Fibroblast of mammary gland (primary cell): ENCODE results near the gene PI4KA.

ENCODE experiments used
- DNase-seq: peaks from one replicate; pipeline ENCODE4 v3.0.0-alpha.2; 2010; ENCODE audit warnings: low read depth
- H3K4me3 ChIP-seq: 2 replicates; pipeline ENCODE4 v1.5.1; 2011; ENCODE audit warnings: low read depth, mild to moderate bottlenecking, low read length, moderate library complexity; ENCODE audit not compliant: control insufficient read depth
- CTCF ChIP-seq: conservative IDR thresholded peaks from 2 replicates; pipeline ENCODE4 v1.5.1; 2011; ENCODE audit warnings: low read depth, low read length, inconsistent platforms; ENCODE audit not compliant: control insufficient read depth, insufficient read depth

PI4KA gene

DNA sequence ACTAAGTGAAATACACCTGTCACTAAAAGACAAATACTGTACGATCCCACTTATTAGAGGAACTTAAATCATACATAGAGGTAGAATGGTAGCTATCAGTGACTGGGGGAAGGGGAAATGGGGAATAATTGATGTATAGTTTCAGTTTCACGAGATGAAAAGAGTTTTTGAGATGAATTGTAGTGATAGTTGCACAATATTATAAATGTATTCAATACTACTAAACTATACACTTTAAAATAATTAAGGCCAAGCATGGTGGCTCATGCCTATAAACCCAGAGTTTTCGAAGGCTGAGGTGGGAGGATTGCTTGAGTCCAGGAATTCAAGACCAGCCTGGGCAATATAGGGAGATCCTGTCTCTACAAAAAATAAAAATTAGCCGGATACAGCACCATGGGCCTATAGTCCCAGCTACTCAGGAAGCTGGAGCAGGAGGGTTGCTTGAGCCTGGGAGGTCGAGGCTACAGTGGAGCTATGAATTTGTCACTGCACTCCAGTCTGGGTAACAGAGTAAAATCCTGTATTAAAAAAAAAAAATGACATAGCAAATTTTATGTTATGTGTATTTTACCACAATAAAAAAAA is 44.3 kb downstream of the PI4KA start:
- no peak for DNase-seq
- TF ChIP-seq CTCF, result no peak
- no peak overlapping the region for H3K4me3 ChIP-seq

DNA sequence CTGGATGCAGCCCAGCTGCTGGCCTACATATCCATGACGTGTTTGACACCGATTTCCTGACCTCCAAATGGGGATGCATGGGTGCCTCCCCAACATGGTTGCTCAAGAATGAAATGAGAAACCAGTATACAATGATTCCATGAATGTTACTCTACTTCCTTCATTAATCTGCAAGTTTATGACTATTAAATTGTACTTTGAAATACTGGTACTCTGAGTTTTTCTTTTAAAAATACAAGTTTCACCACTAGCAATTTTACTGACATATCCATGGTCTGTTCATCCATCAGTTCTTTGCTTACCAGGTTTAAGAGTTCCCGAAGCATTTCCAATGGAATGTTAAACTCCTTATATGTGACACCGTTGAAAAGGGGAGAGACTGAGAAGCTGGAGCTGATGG is 45.6 kb downstream of the PI4KA start:
- TF ChIP-seq CTCF, result no peak
- DNase-seq, result no peak

DNA sequence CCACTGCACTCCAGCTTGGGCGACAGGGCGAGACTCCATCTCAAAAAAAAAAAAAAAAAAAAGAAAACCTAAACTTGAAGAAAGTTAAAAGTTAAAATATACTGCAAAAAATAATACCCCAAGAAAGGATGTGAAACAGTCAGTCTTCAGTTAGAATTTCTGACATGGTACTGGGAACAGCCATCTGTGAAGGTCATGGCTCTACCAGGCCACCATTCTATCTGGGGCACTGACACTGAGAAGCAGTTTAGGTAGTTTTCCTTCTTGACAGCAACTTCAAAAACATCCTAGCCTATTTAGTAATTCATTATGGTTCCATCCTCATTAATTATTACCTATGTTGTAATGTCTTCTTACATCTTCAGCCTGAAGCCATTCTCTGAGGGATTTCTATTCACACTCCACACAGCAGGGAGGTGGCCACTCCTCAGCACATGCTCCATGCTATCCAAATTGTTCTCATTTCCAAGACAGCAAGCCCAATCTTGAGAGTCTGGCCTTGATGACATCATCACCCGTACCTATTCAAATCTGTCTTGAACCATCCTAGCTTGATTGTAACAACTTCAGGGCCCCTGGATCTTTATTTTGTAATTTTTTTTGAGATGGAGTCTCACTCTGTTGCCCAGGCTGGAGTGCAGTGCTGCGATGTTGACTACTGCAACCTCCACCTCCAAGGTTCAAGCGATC is 46.5 kb downstream of the PI4KA start:
- no peak for TF ChIP-seq CTCF
- no peak for DNase-seq

More for the DNA sequence above, 45.6 kb downstream of the PI4KA start:
- H3K4me3 ChIP-seq, result no peak overlapping the region

GRCh38 chr22:20811171-20811570 is 47.4 kb downstream of the PI4KA start:
- no peak overlapping the region for H3K4me3 ChIP-seq
- DNase-seq, result no peak
- no peak for TF ChIP-seq CTCF

More for the DNA sequence above, 46.5 kb downstream of the PI4KA start:
- H3K4me3 ChIP-seq, result no peak overlapping the region

- no peak overlapping the region for H3K4me3 ChIP-seq
- no peak for DNase-seq
- TF ChIP-seq CTCF, result no peak
These were observed 48.0 kb downstream of the PI4KA start for GRCh38 chr22:20810645-20811044.

GRCh38 chr22:20809538-20810185 is 48.9 kb downstream of the PI4KA start:
- no peak overlapping the region for H3K4me3 ChIP-seq
- TF ChIP-seq CTCF, result no peak
- no peak for DNase-seq

GRCh38 chr22:20808844-20809243 is 49.8 kb downstream of the PI4KA start:
- no peak overlapping the region for H3K4me3 ChIP-seq
- no peak for DNase-seq
- TF ChIP-seq CTCF, result no peak
